Thymus (tissue), 11 donors: Measurements from ENCODE around the gene OLFM3. TPM values are rescaled to one million over a fixed set of nuclear protein-coding genes. Genes with fewer than 3 reads are reported as not detected.

Source experiments
- DNase-seq, 9 donors: peaks; one replicate each; pipeline ENCODE4 v3.0.0-alpha.2; 2013; ENCODE audit warnings: low spot score in 9 of 9, low read depth in 6 of 9, missing footprints in 1 of 9
- H3K27ac ChIP-seq, 2 donors: one replicate each; pipeline ENCODE4 v1.5.1; 2013; ENCODE audit warnings: control low read depth in 1 of 2, low read depth in 1 of 2, low read length in 1 of 2, mild to moderate bottlenecking in 1 of 2, moderate library complexity in 1 of 2
- H3K27me3 ChIP-seq, 2 donors: one replicate each; pipeline ENCODE4 v1.5.1; 2013; ENCODE audit warnings: low read length in 1 of 2; ENCODE audit not compliant: control insufficient read depth in 2 of 2, insufficient read depth in 1 of 2
- H3K36me3 ChIP-seq, 2 donors: one replicate each; pipeline ENCODE4 v1.5.1; 2013; ENCODE audit warnings: low read length in 1 of 2, mild to moderate bottlenecking in 1 of 2, moderate library complexity in 1 of 2; ENCODE audit not compliant: control insufficient read depth in 2 of 2, insufficient read depth in 2 of 2
- H3K4me1 ChIP-seq, 2 donors: one replicate each; pipeline ENCODE4 v1.5.1; 2013; ENCODE audit warnings: low read length in 2 of 2; ENCODE audit not compliant: control insufficient read depth in 2 of 2, insufficient read depth in 2 of 2
- H3K4me3 ChIP-seq, 2 donors: one replicate each; pipeline ENCODE4 v1.5.1; 2013; ENCODE audit warnings: low read length in 2 of 2, control low read depth in 1 of 2, mild to moderate bottlenecking in 1 of 2
- H3K9me3 ChIP-seq, 2 donors: one replicate each; pipeline ENCODE4 v1.5.1; 2013; ENCODE audit warnings: low read length in 1 of 2, mild to moderate bottlenecking in 1 of 2; ENCODE audit not compliant: control insufficient read depth in 2 of 2, insufficient read depth in 1 of 2
- WGBS: extraction: QIAGEN DNeasy Blood & Tissue Kit; methylation state at CpG from one replicate; pipeline ENCODE4 v1.1.7; 2013; 5-methylcytosine and 5-hydroxymethylcytosine counted together
- polyA plus RNA-seq: library from polyadenylated mRNA; stranded (reverse); fragments of 200-250 nt; gene quantifications from one replicate; pipeline ENCODE4 v1.2.3, GENCODE V29; 2013
- total RNA-seq: library from RNA; stranded (reverse); fragments of 120-200 nt; gene quantifications from one replicate; pipeline ENCODE4 v1.2.4, GENCODE V29; 2013
- donor health status: healthy.

The OLFM3 gene
- total and polyA plus RNA-seq, 2 donors = 0.07 to 0.90 TPM

GRCh38 chr1:101849356-101849755, 147.4 kb downstream of the OLFM3 start:
- Histone ChIP-seq H3K4me1 (no peaks in the 10 kb centered on the region), H3K9me3 (no peaks in the 10 kb centered on the region), H3K4me3 (no peak overlapping the region), H3K27ac (no peak overlapping the region), H3K36me3 (no peaks in the 10 kb centered on the region), H3K27me3 (peaks cover 0 to 6% of the 10 kb centered on the region in 2 donors)
- no peak for DNase-seq
- WGBS = 43% methylated on average over 1 of the region's 1 CpG

- 71% methylated on average over 3 of the region's 3 CpGs for WGBS
- Histone ChIP-seq H3K27ac (no peak overlapping the region), H3K9me3 (no peaks in the 10 kb centered on the region), H3K36me3 (no peaks in the 10 kb centered on the region), H3K4me1 (no peaks in the 10 kb centered on the region), H3K4me3 (no peak overlapping the region), H3K27me3 (peaks cover 0 to 6% of the 10 kb centered on the region in 2 donors)
- DNase-seq = no peak
Observed at GRCh38 chr1:101847626-101848025, 149.1 kb downstream of the OLFM3 start.

- Histone ChIP-seq H3K4me3 (no peak overlapping the region), H3K27ac (no peak overlapping the region), H3K36me3 (no peaks in the 10 kb centered on the region), H3K9me3 (no peaks in the 10 kb centered on the region), H3K27me3 (peaks cover 0 to 6% of the 10 kb centered on the region in 2 donors), H3K4me1 (no peaks in the 10 kb centered on the region)
- DNase-seq = no peak
- 43% methylated on average over 13 of the region's 13 CpGs for WGBS
Observed at GRCh38 chr1:101846820-101847219, 149.9 kb downstream of the OLFM3 start.

- 22% methylated on average over 5 of the region's 5 CpGs for WGBS
- DNase-seq = no peak
Observed at GRCh38 chr1:101843160-101843559, 153.6 kb downstream of the OLFM3 start.

GRCh38 chr1:101841824-101842223, 154.9 kb downstream of the OLFM3 start:
- DNase-seq = no peak
- Histone ChIP-seq H3K9me3 (no peaks in the 10 kb centered on the region), H3K4me3 (no peak overlapping the region), H3K27me3 (peaks cover 0 to 3% of the 10 kb centered on the region in 2 donors), H3K36me3 (no peaks in the 10 kb centered on the region), H3K4me1 (no peaks in the 10 kb centered on the region), H3K27ac (no peak overlapping the region)
- 96% methylated on average over 4 of the region's 4 CpGs for WGBS

More at GRCh38 chr1:101843160-101843559, 153.6 kb downstream of the OLFM3 start:
- H3K27me3 ChIP-seq = peaks cover 0 to 6% of the 10 kb centered on the region in 2 donors
- no peak overlapping the region for H3K27ac ChIP-seq
- H3K9me3 ChIP-seq = no peaks in the 10 kb centered on the region
- H3K4me1 ChIP-seq = no peaks in the 10 kb centered on the region
- H3K4me3 ChIP-seq = no peak overlapping the region
- no peaks in the 10 kb centered on the region for H3K36me3 ChIP-seq

GRCh38 chr1:101835988-101836387, 160.7 kb downstream of the OLFM3 start:
- DNase-seq = no peak
- WGBS = 64% methylated on average over 2 of the region's 2 CpGs
- no peak overlapping the region for H3K27ac ChIP-seq
- H3K9me3 ChIP-seq = no peaks in the 10 kb centered on the region
- H3K27me3 ChIP-seq = no peaks in the 10 kb centered on the region
- no peaks in the 10 kb centered on the region for H3K4me1 ChIP-seq
- H3K36me3 ChIP-seq = no peaks in the 10 kb centered on the region
- no peak overlapping the region for H3K4me3 ChIP-seq

- H3K4me3 ChIP-seq = no peak overlapping the region
- no peaks in the 10 kb centered on the region for H3K36me3 ChIP-seq
- no peaks in the 10 kb centered on the region for H3K4me1 ChIP-seq
- no peaks in the 10 kb centered on the region for H3K9me3 ChIP-seq
- WGBS = 69% methylated on average over 4 of the region's 4 CpGs
- H3K27me3 ChIP-seq = no peaks in the 10 kb centered on the region
- H3K27ac ChIP-seq = no peak overlapping the region
- DNase-seq = no peak
Observed at GRCh38 chr1:101833312-101833711, 163.4 kb downstream of the OLFM3 start.

GRCh38 chr1:101826416-101826815, 170.3 kb downstream of the OLFM3 start:
- no peak overlapping the region for H3K4me3 ChIP-seq
- H3K27me3 ChIP-seq = no peaks in the 10 kb centered on the region
- no peaks in the 10 kb centered on the region for H3K9me3 ChIP-seq
- DNase-seq = no peak
- no peaks in the 10 kb centered on the region for H3K36me3 ChIP-seq
- no peak overlapping the region for H3K27ac ChIP-seq
- H3K4me1 ChIP-seq = no peaks in the 10 kb centered on the region

GRCh38 chr1:101820071-101820470, 176.7 kb downstream of the OLFM3 start:
- Histone ChIP-seq H3K4me3 (no peak overlapping the region), H3K36me3 (no peaks in the 10 kb centered on the region), H3K4me1 (no peaks in the 10 kb centered on the region), H3K27ac (no peak overlapping the region), H3K9me3 (no peaks in the 10 kb centered on the region), H3K27me3 (no peaks in the 10 kb centered on the region)
- 76% methylated on average over 1 of the region's 1 CpG for WGBS
- peak in 1 of 9 donors; percentile 7 for DNase-seq

- Histone ChIP-seq H3K36me3 (no peaks in the 10 kb centered on the region), H3K9me3 (no peaks in the 10 kb centered on the region), H3K27ac (no peak overlapping the region), H3K27me3 (no peaks in the 10 kb centered on the region), H3K4me1 (no peaks in the 10 kb centered on the region), H3K4me3 (no peak overlapping the region)
- DNase-seq = no peak
- WGBS = 96% methylated on average over 1 of the region's 1 CpG
Observed at GRCh38 chr1:101816262-101816661, 180.5 kb downstream of the OLFM3 start.
